ENCODE data around the gene VARS2.
"Not testable (repeated sequence)": the region's sequence is repeated elsewhere in the genome, so short reads cannot be mapped to it uniquely, and the experiment has no call there.

Gene VARS2

GRCh38 chr6:30908700-30909099, 5.3 kb upstream of the VARS2 start:
- Histone ChIP-seq H3K4me3 (ENCODE audit: control insufficient read depth in 1 of 7, extremely low read depth in 1 of 7, insufficient read depth in 4 of 7, low read depth in 2 of 7, low read length in 6 of 7) (peak overlapping the region in 6 of 7 experiments; percentile 94 to 99 (median 96)), H3K36me3 (ENCODE audit: control insufficient read depth in 4 of 4, insufficient read depth in 4 of 4, low read length in 3 of 4) (peaks cover 3 to 34% (median 24%) of the 10 kb centered on the region in 4 experiments), H3K27ac (ENCODE audit: insufficient read depth in 1 of 2, low read depth in 1 of 2, low read length in 2 of 2, poor library complexity in 1 of 2, severe bottlenecking in 2 of 2) (peak overlapping the region in 1 of 2 experiments; percentile 72), H3K27me3 (replicated peaks in 2 of 5; ENCODE audit: control insufficient read depth in 4 of 5, insufficient read depth in 5 of 5, low read length in 4 of 5) (no peaks in the 10 kb centered on the region), H3K4me1 (ENCODE audit: control extremely low read depth in 1 of 4, control insufficient read depth in 4 of 4, insufficient read depth in 4 of 4, low read length in 3 of 4) (peaks cover 8 to 17% (median 16%) of the 10 kb centered on the region in 4 experiments), H3K9me3 (ENCODE audit: control extremely low read depth in 1 of 5, control insufficient read depth in 4 of 5, insufficient read depth in 2 of 5, low read depth in 1 of 5, low read length in 4 of 5) (no peaks in the 10 kb centered on the region)
- CTCF ChIA-PET: interaction anchor here (11.1 kb wide), 1 partner anchor 83 kb away, joined by 119 read pairs; no protein-coding TSS in a partner anchor
- POLR2A ChIA-PET: no interaction called here
- 31% methylated on average over 2 of the region's 2 CpGs for WGBS (ENCODE audit: insufficient coverage)
- no peak for DNase-seq

DNA sequence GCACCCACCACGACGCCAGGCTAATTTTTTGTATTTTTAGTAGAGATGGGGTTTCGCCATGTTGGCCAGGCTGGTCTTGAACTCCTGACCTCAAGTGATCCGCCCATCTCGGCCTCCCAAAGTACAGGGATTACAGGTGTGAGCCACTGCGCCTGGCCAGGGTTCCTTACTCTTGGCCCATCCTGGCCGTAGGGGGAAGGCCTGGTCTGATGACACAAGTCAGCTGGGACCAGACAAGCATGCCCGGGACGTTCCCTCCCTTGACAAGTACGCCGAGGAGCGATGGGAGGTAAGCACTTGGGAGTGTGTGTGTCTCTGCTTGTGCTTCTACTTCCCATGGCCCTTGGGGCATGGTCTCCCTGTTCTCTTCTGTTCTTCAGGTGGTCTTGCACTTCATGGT, 3.6 kb upstream of the VARS2 start:
- not testable (repeated sequence) for H3K27ac ChIP-seq (ENCODE audit: insufficient read depth in 1 of 2, low read depth in 1 of 2, low read length in 2 of 2, poor library complexity in 1 of 2, severe bottlenecking in 2 of 2); H3K9me3 ChIP-seq (ENCODE audit: control extremely low read depth in 1 of 5, control insufficient read depth in 4 of 5, insufficient read depth in 2 of 5, low read depth in 1 of 5, low read length in 4 of 5); DNase-seq; H3K4me3 ChIP-seq (ENCODE audit: control insufficient read depth in 1 of 7, extremely low read depth in 1 of 7, insufficient read depth in 4 of 7, low read depth in 2 of 7, low read length in 6 of 7); H3K27me3 ChIP-seq (replicated peaks in 2 of 5; ENCODE audit: control insufficient read depth in 4 of 5, insufficient read depth in 5 of 5, low read length in 4 of 5)
- ChIA-PET CTCF (interaction anchor here (0.6 to 11.1 kb wide), 6 partner anchors 85 to 205 kb away, joined by 3 to 119 read pairs (median 4); no protein-coding TSS in a partner anchor), POLR2A (interaction anchor here (0.6 kb wide), 1 partner anchor 272 kb away, joined by 3 read pairs; no protein-coding TSS in a partner anchor)
- 100% methylated on average over 8 of the region's 12 CpGs for WGBS (ENCODE audit: insufficient coverage)
- Histone ChIP-seq H3K4me1 (ENCODE audit: control extremely low read depth in 1 of 4, control insufficient read depth in 4 of 4, insufficient read depth in 4 of 4, low read length in 3 of 4) (peaks cover 8 to 32% (median 29%) of the 10 kb centered on the region in 4 experiments), H3K36me3 (ENCODE audit: control insufficient read depth in 4 of 4, insufficient read depth in 4 of 4, low read length in 3 of 4) (peaks cover 3 to 34% (median 24%) of the 10 kb centered on the region in 4 experiments)

GRCh38 chr6:30912746-30913520, 1.1 kb upstream of the VARS2 start:
- 98% methylated on average over 7 of the region's 8 CpGs for WGBS (ENCODE audit: insufficient coverage)
- Histone ChIP-seq H3K36me3 (ENCODE audit: control insufficient read depth in 4 of 4, insufficient read depth in 4 of 4, low read length in 3 of 4) (peaks cover 3 to 46% (median 35%) of the 10 kb centered on the region in 4 experiments), H3K4me1 (ENCODE audit: control extremely low read depth in 1 of 4, control insufficient read depth in 4 of 4, insufficient read depth in 4 of 4, low read length in 3 of 4) (peaks cover 8 to 34% (median 31%) of the 10 kb centered on the region in 4 experiments), H3K9me3 (ENCODE audit: control extremely low read depth in 1 of 5, control insufficient read depth in 4 of 5, insufficient read depth in 2 of 5, low read depth in 1 of 5, low read length in 4 of 5) (no peaks in the 10 kb centered on the region), H3K4me3 (ENCODE audit: control insufficient read depth in 1 of 7, extremely low read depth in 1 of 7, insufficient read depth in 4 of 7, low read depth in 2 of 7, low read length in 6 of 7) (peak overlapping the region in 1 of 7 experiments; percentile 87), H3K27ac (ENCODE audit: insufficient read depth in 1 of 2, low read depth in 1 of 2, low read length in 2 of 2, poor library complexity in 1 of 2, severe bottlenecking in 2 of 2) (no peak overlapping the region), H3K27me3 (replicated peaks in 2 of 5; ENCODE audit: control insufficient read depth in 4 of 5, insufficient read depth in 5 of 5, low read length in 4 of 5) (no peaks in the 10 kb centered on the region)
- no peak for DNase-seq
- POLR2A ChIA-PET: interaction anchor here (1.0 kb wide), 1 partner anchor 84 kb away, joined by 3 read pairs; no protein-coding TSS in a partner anchor
- CTCF ChIA-PET: interaction anchor here (0.9 to 11.1 kb wide), 15 partner anchors 10 to 216 kb away, joined by 3 to 119 read pairs (median 4); partner anchors contain the start of gene DDR1

DNA sequence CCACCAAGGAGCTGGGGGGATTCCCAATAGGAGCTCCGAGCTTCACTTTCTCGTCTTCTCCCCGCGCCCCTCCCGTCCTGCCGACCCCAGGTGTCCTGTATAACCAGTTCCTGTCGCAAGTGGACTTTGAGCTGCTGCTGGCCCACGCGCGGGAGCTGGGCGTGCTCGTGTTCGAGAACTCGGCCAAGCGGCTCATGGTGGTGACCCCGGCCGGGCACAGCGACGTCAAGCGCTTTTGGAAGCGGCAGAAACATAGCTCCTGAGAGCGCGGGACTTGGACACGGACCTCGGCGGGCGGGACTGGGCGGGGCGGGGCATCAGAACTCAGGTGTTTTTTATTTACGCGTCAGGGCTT, 340 bp upstream of the VARS2 start:
- DNase-seq: no peak
- Histone ChIP-seq H3K9me3 (ENCODE audit: control extremely low read depth in 1 of 5, control insufficient read depth in 4 of 5, insufficient read depth in 2 of 5, low read depth in 1 of 5, low read length in 4 of 5) (no peaks in the 10 kb centered on the region), H3K27me3 (replicated peaks in 2 of 5; ENCODE audit: control insufficient read depth in 4 of 5, insufficient read depth in 5 of 5, low read length in 4 of 5) (no peaks in the 10 kb centered on the region), H3K36me3 (ENCODE audit: control insufficient read depth in 4 of 4, insufficient read depth in 4 of 4, low read length in 3 of 4) (peaks cover 3 to 48% (median 36%) of the 10 kb centered on the region in 4 experiments), H3K27ac (ENCODE audit: insufficient read depth in 1 of 2, low read depth in 1 of 2, low read length in 2 of 2, poor library complexity in 1 of 2, severe bottlenecking in 2 of 2) (peak overlapping the region in 1 of 2 experiments; percentile 67), H3K4me1 (ENCODE audit: control extremely low read depth in 1 of 4, control insufficient read depth in 4 of 4, insufficient read depth in 4 of 4, low read length in 3 of 4) (peaks cover 2 to 28% (median 26%) of the 10 kb centered on the region in 4 experiments), H3K4me3 (ENCODE audit: control insufficient read depth in 1 of 7, extremely low read depth in 1 of 7, insufficient read depth in 4 of 7, low read depth in 2 of 7, low read length in 6 of 7) (peak overlapping the region in 6 of 7 experiments; percentile 15 to 88 (median 80))
- ChIA-PET POLR2A (interaction anchor here (1.0 kb wide), 1 partner anchor 85 kb away, joined by 3 read pairs; no protein-coding TSS in a partner anchor), CTCF (interaction anchor here (0.9 to 11.1 kb wide), 16 partner anchors 9 to 216 kb away, joined by 3 to 119 read pairs (median 5); partner anchors contain the start of gene DDR1)
- WGBS (ENCODE audit: insufficient coverage): 25% methylated on average over 29 of the region's 31 CpGs

DNA sequence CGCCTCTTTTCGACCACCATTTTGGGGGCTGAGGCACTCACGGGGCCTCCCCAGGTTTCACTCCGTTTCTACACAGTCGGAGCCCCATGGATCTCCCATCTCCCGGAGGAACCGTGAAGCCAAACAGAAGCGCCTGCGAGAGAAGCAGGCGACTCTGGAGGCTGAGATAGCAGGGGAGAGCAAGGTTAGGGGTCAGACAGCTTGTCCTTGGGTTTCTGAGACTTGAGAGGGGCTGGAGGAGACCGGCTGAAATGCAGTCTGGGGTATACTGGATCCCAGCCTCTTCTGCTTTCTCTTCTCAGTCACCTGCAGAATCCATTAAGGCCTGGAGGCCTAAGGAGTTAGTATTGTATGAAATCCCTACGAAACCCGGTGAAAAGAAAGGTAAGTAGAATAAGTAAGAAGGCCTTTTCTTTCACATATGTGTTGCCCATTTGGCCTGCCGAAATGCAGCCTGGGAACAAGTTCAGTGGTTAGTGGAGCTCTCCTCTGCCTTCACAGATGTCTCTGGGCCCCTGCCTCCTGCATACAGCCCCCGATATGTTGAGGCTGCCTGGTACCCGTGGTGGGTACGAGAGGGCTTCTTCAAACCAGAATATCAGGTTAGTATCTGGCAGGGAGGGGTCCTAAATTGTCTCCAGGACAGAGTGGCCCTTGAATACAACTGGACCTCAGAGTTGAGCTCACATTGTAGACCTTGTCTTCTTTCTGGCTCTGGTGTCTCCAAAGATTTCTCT, 984 bp downstream of the VARS2 start:
- H3K9me3 ChIP-seq (ENCODE audit: control extremely low read depth in 1 of 5, control insufficient read depth in 4 of 5, insufficient read depth in 2 of 5, low read depth in 1 of 5, low read length in 4 of 5): no peaks in the 10 kb centered on the region
- peak overlapping the region in 6 of 7 experiments; percentile 15 to 88 (median 80) for H3K4me3 ChIP-seq (ENCODE audit: control insufficient read depth in 1 of 7, extremely low read depth in 1 of 7, insufficient read depth in 4 of 7, low read depth in 2 of 7, low read length in 6 of 7)
- H3K27ac ChIP-seq (ENCODE audit: insufficient read depth in 1 of 2, low read depth in 1 of 2, low read length in 2 of 2, poor library complexity in 1 of 2, severe bottlenecking in 2 of 2): peak overlapping the region in 1 of 2 experiments; percentile 67
- peaks cover 3 to 57% (median 39%) of the 10 kb centered on the region in 4 experiments for H3K36me3 ChIP-seq (ENCODE audit: control insufficient read depth in 4 of 4, insufficient read depth in 4 of 4, low read length in 3 of 4)
- no peaks in the 10 kb centered on the region for H3K27me3 ChIP-seq (replicated peaks in 2 of 5; ENCODE audit: control insufficient read depth in 4 of 5, insufficient read depth in 5 of 5, low read length in 4 of 5)
- ChIA-PET POLR2A (interaction anchor here (0.6 to 0.8 kb wide), 3 partner anchors 25 to 172 kb away, joined by 3 to 4 read pairs (median 3); no protein-coding TSS in a partner anchor), CTCF (interaction anchor here (0.6 to 11.1 kb wide), 32 partner anchors 9 to 285 kb away, joined by 3 to 119 read pairs (median 5); partner anchors contain the start of genes DDR1, MUCL3 and PSORS1C1)
- peak in 1 of 3 donors; percentile 13 for DNase-seq
- H3K4me1 ChIP-seq (ENCODE audit: control extremely low read depth in 1 of 4, control insufficient read depth in 4 of 4, insufficient read depth in 4 of 4, low read length in 3 of 4): peaks cover 0 to 23% (median 22%) of the 10 kb centered on the region in 4 experiments
- WGBS (ENCODE audit: insufficient coverage): 54% methylated on average over 12 of the region's 17 CpGs

DNA sequence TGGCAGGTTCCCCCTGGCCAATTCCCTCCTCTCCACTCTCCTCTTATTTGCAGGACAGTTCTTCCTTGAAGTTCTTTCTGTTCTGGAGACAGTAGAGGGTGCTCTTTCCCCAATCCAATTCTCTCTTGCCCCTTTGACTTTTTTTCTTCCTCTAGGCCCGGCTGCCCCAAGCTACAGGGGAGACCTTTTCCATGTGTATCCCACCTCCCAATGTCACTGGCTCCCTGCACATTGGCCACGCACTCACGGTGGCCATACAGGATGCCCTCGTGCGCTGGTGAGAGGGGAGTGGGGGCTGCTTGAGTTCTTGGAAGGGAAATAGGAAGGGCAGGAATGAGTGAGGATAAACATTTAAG, 1.5 kb downstream of the VARS2 start:
- no peaks in the 10 kb centered on the region for H3K9me3 ChIP-seq (ENCODE audit: control extremely low read depth in 1 of 5, control insufficient read depth in 4 of 5, insufficient read depth in 2 of 5, low read depth in 1 of 5, low read length in 4 of 5)
- POLR2A ChIA-PET: interaction anchor here (0.6 kb wide), 2 partner anchors 24 to 43 kb away, joined by 3 read pairs; no protein-coding TSS in a partner anchor
- peak; percentile 68 to 77 (median 69) for DNase-seq
- H3K36me3 ChIP-seq (ENCODE audit: control insufficient read depth in 4 of 4, insufficient read depth in 4 of 4, low read length in 3 of 4): peaks cover 3 to 59% (median 40%) of the 10 kb centered on the region in 4 experiments
- H3K27me3 ChIP-seq (replicated peaks in 2 of 5; ENCODE audit: control insufficient read depth in 4 of 5, insufficient read depth in 5 of 5, low read length in 4 of 5): no peaks in the 10 kb centered on the region
- peak overlapping the region in 2 of 7 experiments; percentile 84 to 88 for H3K4me3 ChIP-seq (ENCODE audit: control insufficient read depth in 1 of 7, extremely low read depth in 1 of 7, insufficient read depth in 4 of 7, low read depth in 2 of 7, low read length in 6 of 7)
- peaks cover 0 to 23% (median 22%) of the 10 kb centered on the region in 4 experiments for H3K4me1 ChIP-seq (ENCODE audit: control extremely low read depth in 1 of 4, control insufficient read depth in 4 of 4, insufficient read depth in 4 of 4, low read length in 3 of 4)
- peak overlapping the region in 1 of 2 experiments; percentile 67 for H3K27ac ChIP-seq (ENCODE audit: insufficient read depth in 1 of 2, low read depth in 1 of 2, low read length in 2 of 2, poor library complexity in 1 of 2, severe bottlenecking in 2 of 2)
- CTCF ChIA-PET: interaction anchor here (0.7 to 11.1 kb wide), 36 partner anchors 9 to 279 kb away, joined by 3 to 119 read pairs (median 5); partner anchors contain the start of genes DDR1, MUCL3 and PSORS1C1
- WGBS (ENCODE audit: insufficient coverage): 7% methylated on average over 4 of the region's 5 CpGs

Data from common myeloid progenitor, CD34-positive (primary cell).